Liver (tissue), 9 donors: Measurements from ENCODE around the gene NRG2. TPM values are rescaled to one million over a fixed set of nuclear protein-coding genes. Genes with fewer than 3 reads are reported as not detected.

Experiments used
- DNase-seq: peaks from one replicate; pipeline ENCODE4 v3.0.0-alpha.2; 2017; ENCODE audit warnings: low spot score
- H3K27ac ChIP-seq, 2 donors: one replicate each; pipeline ENCODE4 v1.7.0; 2013; ENCODE audit warnings: inconsistent platforms in 2 of 2, low read length in 2 of 2, control low read depth in 1 of 2, low read depth in 1 of 2, mild to moderate bottlenecking in 1 of 2
- H3K27me3 ChIP-seq, 4 donors: one replicate each; pipeline versions ENCODE4 v1.6.1 to v1.7.0; 2013; ENCODE audit warnings: low read length in 3 of 4, inconsistent platforms in 1 of 4, mild to moderate bottlenecking in 1 of 4, moderate library complexity in 1 of 4; ENCODE audit not compliant: control insufficient read depth in 4 of 4, insufficient read depth in 4 of 4
- H3K36me3 ChIP-seq, 4 donors: one replicate each; pipeline versions ENCODE4 v1.6.1 to v1.7.0; 2013; ENCODE audit warnings: low read length in 3 of 4, mild to moderate bottlenecking in 3 of 4, low read depth in 1 of 4, moderate library complexity in 1 of 4; ENCODE audit not compliant: control insufficient read depth in 4 of 4, insufficient read depth in 3 of 4
- H3K4me1 ChIP-seq, 4 donors: one replicate each; pipeline versions ENCODE4 v1.6.1 to v1.7.0; 2013; ENCODE audit warnings: low read length in 3 of 4, mild to moderate bottlenecking in 3 of 4, moderate library complexity in 1 of 4; ENCODE audit not compliant: control insufficient read depth in 4 of 4, insufficient read depth in 4 of 4
- H3K4me3 ChIP-seq, 3 donors: one replicate each; pipeline versions ENCODE4 v1.6.1 to v1.7.0; 2013; ENCODE audit warnings: low read length in 3 of 3, control low read depth in 1 of 3, low read depth in 1 of 3, mild to moderate bottlenecking in 1 of 3
- H3K9ac ChIP-seq, 2 donors: one replicate each; pipeline ENCODE4 v1.7.0; 2013; ENCODE audit warnings: low read length in 2 of 2, mild to moderate bottlenecking in 2 of 2, moderate library complexity in 2 of 2, control low read depth in 1 of 2, low read depth in 1 of 2
- H3K9me3 ChIP-seq, 4 donors: one replicate each; pipeline versions ENCODE4 v1.6.1 to v1.7.0; 2013; ENCODE audit warnings: low read length in 3 of 4; ENCODE audit not compliant: control insufficient read depth in 4 of 4
- EGR1 ChIP-seq, 2 donors: IDR thresholded peaks; 2 replicates each; pipeline ENCODE4 v1.6.1; 2016 to 2018; ENCODE audit warnings: antibody characterized with exemption in 2 of 2, low read depth in 2 of 2
- FOXA1 ChIP-seq: IDR thresholded peaks from 2 replicates; pipeline ENCODE4 v1.6.1; 2016; ENCODE audit warnings: antibody characterized with exemption
- FOXA2 ChIP-seq: IDR thresholded peaks from 2 replicates; pipeline ENCODE4 v1.6.1; 2016; ENCODE audit warnings: antibody characterized with exemption
- GABPA ChIP-seq, 2 donors: IDR thresholded peaks in 1 of 2; conservative IDR thresholded peaks in 1 of 2; 2 replicates each; pipeline ENCODE4 v1.6.1; 2016; ENCODE audit warnings: antibody characterized with exemption in 2 of 2, mild to moderate bottlenecking in 1 of 2, moderate library complexity in 1 of 2
- HNF4A ChIP-seq, 2 donors: conservative IDR thresholded peaks; 2 replicates each; pipeline ENCODE4 v1.6.1; 2016; ENCODE audit warnings: antibody characterized with exemption in 2 of 2, mild to moderate bottlenecking in 2 of 2
- HNF4G ChIP-seq: IDR thresholded peaks from 2 replicates; pipeline ENCODE4 v1.6.1; 2016; ENCODE audit warnings: antibody characterized with exemption
- JUND ChIP-seq, 2 donors: IDR thresholded peaks; 2 replicates each; pipeline ENCODE4 v1.6.1; 2016; ENCODE audit warnings: antibody characterized with exemption in 2 of 2
- NR2F2 ChIP-seq: IDR thresholded peaks from 2 replicates; pipeline ENCODE4 v1.6.1; 2016; ENCODE audit warnings: antibody characterized with exemption
- RAD21 ChIP-seq, 2 donors: IDR thresholded peaks; 2 replicates each; pipeline ENCODE4 v1.6.1; 2016; ENCODE audit warnings: antibody characterized with exemption in 2 of 2, mild to moderate bottlenecking in 2 of 2
- RXRA ChIP-seq, 2 donors: IDR thresholded peaks; 2 replicates each; pipeline ENCODE4 v1.6.1; 2017 to 2018; ENCODE audit warnings: antibody characterized with exemption in 2 of 2, mild to moderate bottlenecking in 1 of 2
- SP1 ChIP-seq: IDR thresholded peaks from 2 replicates; pipeline ENCODE4 v1.6.1; 2018; ENCODE audit warnings: antibody characterized with exemption, mild to moderate bottlenecking
- TAF1 ChIP-seq: conservative IDR thresholded peaks from 2 replicates; pipeline ENCODE4 v1.6.1; 2016; ENCODE audit warnings: antibody characterized with exemption, mild to moderate bottlenecking
- YY1 ChIP-seq: IDR thresholded peaks from 2 replicates; pipeline ENCODE4 v1.6.1; 2016; ENCODE audit warnings: antibody characterized with exemption, mild to moderate bottlenecking
- WGBS: extraction: QIAGEN DNeasy Blood & Tissue Kit; methylation state at CpG from one replicate; pipeline ENCODE4 v1.1.7; 2013; 5-methylcytosine and 5-hydroxymethylcytosine counted together
- polyA plus RNA-seq, 2 donors: library from polyadenylated mRNA; stranded (reverse) in 1 of 2; unstranded in 1 of 2; fragments of 200-250 nt in 1 of 2; fragments of >200 nt in 1 of 2; fragmentation: Nextera tagmentation in 1 of 2; extraction: Ambion mirVana in 1 of 2; gene quantifications; one replicate each; pipeline versions ENCODE4 v1.2.1 to v1.2.3, GENCODE V29; 2013 to 2015
- total RNA-seq, 2 donors: library from RNA; depleted of rRNA; stranded (reverse); fragments of >200 nt; gene quantifications; one replicate each; pipeline ENCODE4 v1.2.3, GENCODE V29; 2014
- TF ChIP-seq, protein P1 (sequence below): IDR thresholded peaks from 2 replicates; pipeline ENCODE4 v1.6.1; 2016; ENCODE audit warnings: antibody characterized with exemption, mild to moderate bottlenecking
- TF ChIP-seq, protein P2 (sequence below): IDR thresholded peaks from 2 replicates; pipeline ENCODE4 v1.6.1; 2016; ENCODE audit warnings: antibody characterized with exemption
- TF ChIP-seq, protein P3 (sequence below): fragments of 150-350 bp; IDR thresholded peaks from 2 replicates; pipeline ENCODE4 v1.5.1; 2017; ENCODE audit warnings: improper control_type of control experiment, low read depth, low read length; ENCODE audit not compliant: missing input control
- TF ChIP-seq, protein P4 (sequence below): IDR thresholded peaks from 2 replicates; pipeline ENCODE4 v1.6.1; 2016; ENCODE audit warnings: antibody characterized with exemption
- TF ChIP-seq, protein P5 (sequence below): IDR thresholded peaks from 2 replicates; pipeline ENCODE4 v1.6.1; 2016; ENCODE audit warnings: antibody characterized with exemption
- donor health status: healthy.
- donor health status: healthy.
- donor health status: healthy.
- donor health status: healthy.
- donor health status: healthy.

The NRG2 gene
- total and polyA plus RNA-seq, 4 donors: 0.07 to 0.08 TPM; not detected in 2

DNA sequence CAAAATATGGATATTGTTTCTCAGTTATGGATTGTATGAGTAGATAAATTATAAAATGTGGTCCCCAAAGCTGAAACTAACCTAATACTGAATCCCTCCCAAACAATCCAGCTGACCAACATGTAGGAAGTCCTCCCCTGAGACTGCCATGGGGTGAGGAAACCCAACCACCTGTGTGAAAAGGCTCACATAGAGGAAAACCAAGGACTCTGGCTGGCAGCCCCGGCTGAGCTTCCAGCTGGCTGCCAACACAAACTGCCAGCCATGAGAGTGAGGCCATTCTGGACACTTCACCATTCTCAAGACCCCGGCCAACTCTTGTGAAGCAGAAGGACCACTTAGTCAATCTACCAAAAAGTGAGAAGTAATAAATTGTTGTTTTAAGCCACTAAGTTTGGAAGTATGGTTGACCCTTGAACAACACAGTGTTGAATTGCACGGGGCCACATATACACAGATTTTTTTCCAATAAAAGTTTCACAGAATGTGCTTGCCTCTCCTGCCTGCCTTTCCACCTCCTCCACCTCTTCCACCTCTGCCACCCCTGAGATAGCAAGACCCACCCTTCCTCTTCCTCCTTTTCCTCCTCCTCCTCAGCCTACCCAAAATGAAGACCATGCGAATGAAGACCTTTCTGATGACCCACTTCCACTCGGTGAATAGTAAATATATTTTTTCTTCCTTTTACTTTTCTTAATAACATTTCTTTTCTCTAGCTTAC, 15.3 kb upstream of the NRG2 start:
- no peak overlapping the region for H3K4me3 ChIP-seq
- TF ChIP-seq HNF4G (no peak), JUND (IDR thresholded peaks at IDR 0.05) (no peak), RXRA (IDR thresholded peaks at IDR 0.05) (no peak), TAF1 (no peak), FOXA1 (no peak), EGR1 (IDR thresholded peaks at IDR 0.05; ENCODE audit: low read depth in 2 of 2) (no peak), GABPA (IDR thresholded peaks at IDR 0.05 in 1 of 2, conservative IDR thresholded peaks at IDR 0.05 in 1 of 2) (no peak), RAD21 (IDR thresholded peaks at IDR 0.05) (no peak), FOXA2 (no peak), NR2F2 (no peak), YY1 (no peak), HNF4A (conservative IDR thresholded peaks at IDR 0.05) (no peak), SP1 (no peak)
- TF ChIP-seq, protein P1, sequence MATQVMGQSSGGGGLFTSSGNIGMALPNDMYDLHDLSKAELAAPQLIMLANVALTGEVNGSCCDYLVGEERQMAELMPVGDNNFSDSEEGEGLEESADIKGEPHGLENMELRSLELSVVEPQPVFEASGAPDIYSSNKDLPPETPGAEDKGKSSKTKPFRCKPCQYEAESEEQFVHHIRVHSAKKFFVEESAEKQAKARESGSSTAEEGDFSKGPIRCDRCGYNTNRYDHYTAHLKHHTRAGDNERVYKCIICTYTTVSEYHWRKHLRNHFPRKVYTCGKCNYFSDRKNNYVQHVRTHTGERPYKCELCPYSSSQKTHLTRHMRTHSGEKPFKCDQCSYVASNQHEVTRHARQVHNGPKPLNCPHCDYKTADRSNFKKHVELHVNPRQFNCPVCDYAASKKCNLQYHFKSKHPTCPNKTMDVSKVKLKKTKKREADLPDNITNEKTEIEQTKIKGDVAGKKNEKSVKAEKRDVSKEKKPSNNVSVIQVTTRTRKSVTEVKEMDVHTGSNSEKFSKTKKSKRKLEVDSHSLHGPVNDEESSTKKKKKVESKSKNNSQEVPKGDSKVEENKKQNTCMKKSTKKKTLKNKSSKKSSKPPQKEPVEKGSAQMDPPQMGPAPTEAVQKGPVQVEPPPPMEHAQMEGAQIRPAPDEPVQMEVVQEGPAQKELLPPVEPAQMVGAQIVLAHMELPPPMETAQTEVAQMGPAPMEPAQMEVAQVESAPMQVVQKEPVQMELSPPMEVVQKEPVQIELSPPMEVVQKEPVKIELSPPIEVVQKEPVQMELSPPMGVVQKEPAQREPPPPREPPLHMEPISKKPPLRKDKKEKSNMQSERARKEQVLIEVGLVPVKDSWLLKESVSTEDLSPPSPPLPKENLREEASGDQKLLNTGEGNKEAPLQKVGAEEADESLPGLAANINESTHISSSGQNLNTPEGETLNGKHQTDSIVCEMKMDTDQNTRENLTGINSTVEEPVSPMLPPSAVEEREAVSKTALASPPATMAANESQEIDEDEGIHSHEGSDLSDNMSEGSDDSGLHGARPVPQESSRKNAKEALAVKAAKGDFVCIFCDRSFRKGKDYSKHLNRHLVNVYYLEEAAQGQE: no peak
- TF ChIP-seq, protein P2, sequence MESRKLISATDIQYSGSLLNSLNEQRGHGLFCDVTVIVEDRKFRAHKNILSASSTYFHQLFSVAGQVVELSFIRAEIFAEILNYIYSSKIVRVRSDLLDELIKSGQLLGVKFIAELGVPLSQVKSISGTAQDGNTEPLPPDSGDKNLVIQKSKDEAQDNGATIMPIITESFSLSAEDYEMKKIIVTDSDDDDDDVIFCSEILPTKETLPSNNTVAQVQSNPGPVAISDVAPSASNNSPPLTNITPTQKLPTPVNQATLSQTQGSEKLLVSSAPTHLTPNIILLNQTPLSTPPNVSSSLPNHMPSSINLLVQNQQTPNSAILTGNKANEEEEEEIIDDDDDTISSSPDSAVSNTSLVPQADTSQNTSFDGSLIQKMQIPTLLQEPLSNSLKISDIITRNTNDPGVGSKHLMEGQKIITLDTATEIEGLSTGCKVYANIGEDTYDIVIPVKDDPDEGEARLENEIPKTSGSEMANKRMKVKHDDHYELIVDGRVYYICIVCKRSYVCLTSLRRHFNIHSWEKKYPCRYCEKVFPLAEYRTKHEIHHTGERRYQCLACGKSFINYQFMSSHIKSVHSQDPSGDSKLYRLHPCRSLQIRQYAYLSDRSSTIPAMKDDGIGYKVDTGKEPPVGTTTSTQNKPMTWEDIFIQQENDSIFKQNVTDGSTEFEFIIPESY: no peak
- TF ChIP-seq, protein P3, sequence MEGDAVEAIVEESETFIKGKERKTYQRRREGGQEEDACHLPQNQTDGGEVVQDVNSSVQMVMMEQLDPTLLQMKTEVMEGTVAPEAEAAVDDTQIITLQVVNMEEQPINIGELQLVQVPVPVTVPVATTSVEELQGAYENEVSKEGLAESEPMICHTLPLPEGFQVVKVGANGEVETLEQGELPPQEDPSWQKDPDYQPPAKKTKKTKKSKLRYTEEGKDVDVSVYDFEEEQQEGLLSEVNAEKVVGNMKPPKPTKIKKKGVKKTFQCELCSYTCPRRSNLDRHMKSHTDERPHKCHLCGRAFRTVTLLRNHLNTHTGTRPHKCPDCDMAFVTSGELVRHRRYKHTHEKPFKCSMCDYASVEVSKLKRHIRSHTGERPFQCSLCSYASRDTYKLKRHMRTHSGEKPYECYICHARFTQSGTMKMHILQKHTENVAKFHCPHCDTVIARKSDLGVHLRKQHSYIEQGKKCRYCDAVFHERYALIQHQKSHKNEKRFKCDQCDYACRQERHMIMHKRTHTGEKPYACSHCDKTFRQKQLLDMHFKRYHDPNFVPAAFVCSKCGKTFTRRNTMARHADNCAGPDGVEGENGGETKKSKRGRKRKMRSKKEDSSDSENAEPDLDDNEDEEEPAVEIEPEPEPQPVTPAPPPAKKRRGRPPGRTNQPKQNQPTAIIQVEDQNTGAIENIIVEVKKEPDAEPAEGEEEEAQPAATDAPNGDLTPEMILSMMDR: no peak
- TF ChIP-seq, protein P4, sequence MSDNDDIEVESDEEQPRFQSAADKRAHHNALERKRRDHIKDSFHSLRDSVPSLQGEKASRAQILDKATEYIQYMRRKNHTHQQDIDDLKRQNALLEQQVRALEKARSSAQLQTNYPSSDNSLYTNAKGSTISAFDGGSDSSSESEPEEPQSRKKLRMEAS: no peak
- TF ChIP-seq, protein P5, sequence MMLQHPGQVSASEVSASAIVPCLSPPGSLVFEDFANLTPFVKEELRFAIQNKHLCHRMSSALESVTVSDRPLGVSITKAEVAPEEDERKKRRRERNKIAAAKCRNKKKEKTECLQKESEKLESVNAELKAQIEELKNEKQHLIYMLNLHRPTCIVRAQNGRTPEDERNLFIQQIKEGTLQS: no peak
- no peak overlapping the region for H3K27ac ChIP-seq
- no peaks in the 10 kb centered on the region for H3K4me1 ChIP-seq
- H3K36me3 ChIP-seq: no peaks in the 10 kb centered on the region
- peaks cover 0 to 3% (median 0%) of the 10 kb centered on the region in 4 donors for H3K27me3 ChIP-seq
- H3K9me3 ChIP-seq: no peaks in the 10 kb centered on the region
- DNase-seq: no peak
- WGBS: 87% methylated on average over 5 of the region's 5 CpGs
- no peak overlapping the region for H3K9ac ChIP-seq
